ENCODE measurements around the gene PCSK5.

Gene PCSK5

DNA sequence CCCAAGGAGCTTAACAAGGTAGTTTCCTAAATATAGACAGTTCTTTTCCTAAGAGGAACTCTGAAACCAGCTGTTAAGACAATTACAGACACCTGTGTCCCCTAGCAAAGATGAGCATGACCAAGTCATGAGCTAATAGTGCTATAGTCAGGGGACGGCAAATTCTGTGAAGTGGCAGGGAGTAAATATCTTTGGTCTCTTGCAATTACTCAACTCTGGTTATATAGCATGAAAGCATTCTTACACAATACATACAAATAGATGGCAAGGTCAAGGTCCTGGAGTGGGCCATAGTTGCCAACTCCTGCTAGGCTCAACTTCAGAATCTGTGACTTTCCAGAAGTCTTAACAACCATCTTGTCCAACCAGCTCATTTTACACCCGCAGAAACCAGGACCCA, 400.1 kb downstream of the PCSK5 start:
- H3K27ac ChIP-seq: no peak overlapping the region
- POLR2A ChIA-PET (ENCODE audit: low non-redundant PET): no interaction called here
- no peak for DNase-seq (ENCODE audit: low spot score)
- TF ChIP-seq, protein P1, sequence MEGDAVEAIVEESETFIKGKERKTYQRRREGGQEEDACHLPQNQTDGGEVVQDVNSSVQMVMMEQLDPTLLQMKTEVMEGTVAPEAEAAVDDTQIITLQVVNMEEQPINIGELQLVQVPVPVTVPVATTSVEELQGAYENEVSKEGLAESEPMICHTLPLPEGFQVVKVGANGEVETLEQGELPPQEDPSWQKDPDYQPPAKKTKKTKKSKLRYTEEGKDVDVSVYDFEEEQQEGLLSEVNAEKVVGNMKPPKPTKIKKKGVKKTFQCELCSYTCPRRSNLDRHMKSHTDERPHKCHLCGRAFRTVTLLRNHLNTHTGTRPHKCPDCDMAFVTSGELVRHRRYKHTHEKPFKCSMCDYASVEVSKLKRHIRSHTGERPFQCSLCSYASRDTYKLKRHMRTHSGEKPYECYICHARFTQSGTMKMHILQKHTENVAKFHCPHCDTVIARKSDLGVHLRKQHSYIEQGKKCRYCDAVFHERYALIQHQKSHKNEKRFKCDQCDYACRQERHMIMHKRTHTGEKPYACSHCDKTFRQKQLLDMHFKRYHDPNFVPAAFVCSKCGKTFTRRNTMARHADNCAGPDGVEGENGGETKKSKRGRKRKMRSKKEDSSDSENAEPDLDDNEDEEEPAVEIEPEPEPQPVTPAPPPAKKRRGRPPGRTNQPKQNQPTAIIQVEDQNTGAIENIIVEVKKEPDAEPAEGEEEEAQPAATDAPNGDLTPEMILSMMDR (conservative IDR thresholded peaks at IDR 0.05; ENCODE audit: low read depth): no peak
- CTCF ChIA-PET: no interaction called here

DNA sequence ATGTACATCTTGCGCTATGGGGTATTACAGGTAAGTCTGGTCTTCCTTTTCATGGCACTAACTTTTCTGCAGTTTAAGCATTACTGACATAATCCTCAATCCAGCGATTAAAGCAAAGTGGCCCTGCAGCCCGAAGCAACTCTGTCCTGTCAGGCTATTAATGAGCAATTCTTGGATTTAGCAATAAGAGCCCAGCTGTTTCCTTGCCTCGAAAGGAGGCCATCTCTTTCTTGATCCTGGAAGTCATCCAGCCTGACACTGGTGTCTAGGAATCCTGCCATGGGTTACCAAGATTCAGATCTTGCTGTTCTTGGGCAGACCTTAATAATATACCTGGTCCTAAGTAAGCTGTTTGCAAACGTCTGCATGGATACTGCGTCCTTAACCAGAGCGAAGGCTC, 401.8 kb downstream of the PCSK5 start:
- no peak for DNase-seq (ENCODE audit: low spot score)
- TF ChIP-seq, protein P1 (conservative IDR thresholded peaks at IDR 0.05; ENCODE audit: low read depth): no peak
- POLR2A ChIA-PET (ENCODE audit: low non-redundant PET): no interaction called here
- CTCF ChIA-PET: interaction anchor here (0.7 kb wide), 1 partner anchor 36 kb away, joined by 3 read pairs; no protein-coding TSS in a partner anchor
- no peak overlapping the region for H3K27ac ChIP-seq

GRCh38 chr9:76292658-76293057, 402.2 kb downstream of the PCSK5 start:
- CTCF ChIA-PET: interaction anchor here (0.7 to 0.8 kb wide), 3 partner anchors 9 to 1002 kb away, joined by 3 to 4 read pairs (median 3); no protein-coding TSS in a partner anchor

DNA sequence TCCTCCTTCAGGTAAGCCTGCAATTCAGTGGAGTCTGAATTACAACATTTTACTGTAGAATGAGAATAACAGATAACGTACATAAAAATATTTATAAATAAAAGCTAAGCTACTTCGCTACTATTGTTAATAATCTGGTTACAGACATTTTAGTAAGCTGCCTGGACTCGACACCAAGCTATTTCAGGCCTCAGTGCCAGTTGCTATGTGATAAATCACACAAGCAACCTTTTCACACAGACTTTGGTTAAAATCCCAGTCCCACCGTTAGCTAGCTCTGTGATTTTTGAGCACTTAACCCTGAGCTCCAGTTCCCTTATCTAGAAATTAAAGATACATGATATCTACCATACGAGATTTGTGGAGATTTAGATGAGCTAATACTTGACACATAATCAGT, 403.8 kb downstream of the PCSK5 start:
- no peak overlapping the region for H3K27ac ChIP-seq
- no peak for DNase-seq (ENCODE audit: low spot score)
- TF ChIP-seq, protein P1 (conservative IDR thresholded peaks at IDR 0.05; ENCODE audit: low read depth): no peak
- ChIA-PET CTCF (interaction anchor here (1.4 kb wide), 1 partner anchor 315 kb away, joined by 4 read pairs; no protein-coding TSS in a partner anchor), POLR2A (ENCODE audit: low non-redundant PET) (no interaction called here)

More at GRCh38 chr9:76292658-76293057, 402.2 kb downstream of the PCSK5 start:
- POLR2A ChIA-PET (ENCODE audit: low non-redundant PET): no interaction called here
- no peak overlapping the region for H3K27ac ChIP-seq
- no peak for DNase-seq (ENCODE audit: low spot score)
- TF ChIP-seq, protein P1 (conservative IDR thresholded peaks at IDR 0.05; ENCODE audit: low read depth): no peak

DNA sequence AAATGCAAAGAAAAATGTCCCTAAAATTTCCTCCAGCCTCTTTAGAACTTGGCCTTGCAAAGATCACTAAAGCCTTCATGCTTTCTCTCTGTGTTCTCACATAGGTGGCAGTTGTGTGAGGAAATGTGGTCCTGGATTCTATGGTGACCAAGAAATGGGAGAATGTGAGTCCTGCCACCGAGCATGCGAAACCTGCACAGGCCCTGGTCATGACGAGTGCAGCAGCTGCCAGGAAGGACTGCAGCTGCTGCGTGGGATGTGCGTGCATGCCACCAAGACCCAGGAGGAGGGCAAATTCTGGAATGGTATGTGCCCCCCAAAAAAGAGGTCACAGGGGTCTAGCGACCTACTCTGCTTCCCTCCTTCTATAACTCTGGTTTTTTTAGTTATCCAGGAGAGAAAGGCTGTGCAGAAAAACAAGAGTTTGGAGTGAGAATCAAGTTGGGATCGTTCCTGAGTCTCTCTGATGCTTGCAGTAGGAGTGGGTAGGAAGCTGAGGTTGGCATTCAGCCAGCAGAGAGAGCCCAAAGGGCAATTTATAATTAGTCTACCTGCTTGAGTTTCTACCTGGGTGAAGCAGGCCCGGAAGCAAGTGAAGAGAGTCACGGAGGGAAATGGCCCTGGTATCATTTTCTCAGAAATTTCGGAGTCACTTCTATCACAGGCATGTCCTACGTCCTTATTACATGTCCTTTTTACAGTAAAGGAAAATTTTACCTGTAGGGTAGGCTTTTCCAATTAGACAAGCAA, 406.3 kb downstream of the PCSK5 start:
- no peak overlapping the region for H3K27ac ChIP-seq
- CTCF ChIA-PET: interaction anchor here (1.7 kb wide), 1 partner anchor 317 kb away, joined by 4 read pairs; no protein-coding TSS in a partner anchor
- TF ChIP-seq, protein P1 (conservative IDR thresholded peaks at IDR 0.05; ENCODE audit: low read depth): no peak
- POLR2A ChIA-PET (ENCODE audit: low non-redundant PET): no interaction called here
- DNase-seq (ENCODE audit: low spot score): no peak

DNA sequence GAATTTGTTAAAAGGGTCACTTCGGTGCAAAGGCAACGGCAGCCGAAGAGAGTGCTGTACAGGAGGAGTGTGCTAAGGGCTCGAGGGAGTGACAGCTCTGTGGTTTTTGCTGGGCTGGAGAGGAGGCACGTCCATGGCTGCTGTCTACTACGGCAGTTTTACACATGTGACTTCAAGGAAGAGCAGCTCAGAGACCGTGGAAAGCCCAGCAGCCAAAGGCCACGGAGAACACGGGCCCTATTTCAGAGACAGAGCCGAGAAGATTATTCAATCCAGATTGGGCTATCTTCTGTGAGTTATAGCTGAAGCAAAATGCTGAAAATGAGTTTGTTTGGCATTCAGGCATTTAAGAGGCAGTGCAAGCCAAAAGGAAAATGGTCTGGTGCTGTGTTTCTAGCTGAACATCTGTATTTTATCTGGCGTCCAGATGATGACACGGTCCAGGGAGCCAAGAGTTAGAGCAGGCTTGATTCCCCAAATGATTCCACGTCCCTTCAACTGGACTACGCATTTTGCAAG, 407.3 kb downstream of the PCSK5 start:
- CTCF ChIA-PET: interaction anchor here (1.7 kb wide), 1 partner anchor 318 kb away, joined by 4 read pairs; no protein-coding TSS in a partner anchor

More for the DNA sequence above, 407.3 kb downstream of the PCSK5 start:
- no peak overlapping the region for H3K27ac ChIP-seq
- no peak for DNase-seq (ENCODE audit: low spot score)
- POLR2A ChIA-PET (ENCODE audit: low non-redundant PET): no interaction called here
- TF ChIP-seq, protein P1 (conservative IDR thresholded peaks at IDR 0.05; ENCODE audit: low read depth): no peak
